NK-92 treated with Interleukin-12 subunit alpha and Interleukin-12 subunit beta, amount 100 ng/mL, for 24 hours (cell line): ENCODE measurements around the gene CXCL3.

Source experiments
- DNase-seq: peaks from one replicate; lab custom pipeline; 2025; lab: John Stamatoyannopoulos, UW

CXCL3 gene

GRCh38 chr4:74055096-74055495 is 16.6 kb upstream of the CXCL3 start:
- no peak for DNase-seq

GRCh38 chr4:74054483-74055047 is 16.1 kb upstream of the CXCL3 start:
- DNase-seq = no peak

- no peak for DNase-seq
Observed at GRCh38 chr4:74047152-74047551, 8.7 kb upstream of the CXCL3 start.

- DNase-seq = no peak
Observed at GRCh38 chr4:74045772-74046171, 7.3 kb upstream of the CXCL3 start.

- DNase-seq = no peak
Observed at GRCh38 chr4:74045247-74045646, 6.8 kb upstream of the CXCL3 start.

GRCh38 chr4:74044677-74045076 is 6.2 kb upstream of the CXCL3 start:
- no peak for DNase-seq

GRCh38 chr4:74042681-74043080 is 4.2 kb upstream of the CXCL3 start:
- no peak for DNase-seq

GRCh38 chr4:74041418-74041817 is 2.9 kb upstream of the CXCL3 start:
- no peak for DNase-seq

GRCh38 chr4:74039315-74039763 is 850 bp upstream of the CXCL3 start:
- no peak for DNase-seq

- no peak for DNase-seq
Observed at GRCh38 chr4:74038086-74038424, 434 bp downstream of the CXCL3 start.

- no peak for DNase-seq
Observed at GRCh38 chr4:74037076-74037955, 1.2 kb downstream of the CXCL3 start.

GRCh38 chr4:74033739-74034138 is 4.8 kb downstream of the CXCL3 start:
- DNase-seq = no peak

- DNase-seq = no peak
Observed at GRCh38 chr4:74032064-74032463, 6.4 kb downstream of the CXCL3 start.

GRCh38 chr4:74031576-74031975 is 6.9 kb downstream of the CXCL3 start:
- no peak for DNase-seq

- DNase-seq = no peak
Observed at GRCh38 chr4:74030285-74030684, 8.2 kb downstream of the CXCL3 start.

GRCh38 chr4:74028504-74028903 is 10.0 kb downstream of the CXCL3 start:
- DNase-seq = no peak

GRCh38 chr4:74023709-74024108 is 14.8 kb downstream of the CXCL3 start:
- DNase-seq = no peak

- no peak for DNase-seq
Observed at GRCh38 chr4:74021601-74022000, 16.9 kb downstream of the CXCL3 start.

- no peak for DNase-seq
Observed at GRCh38 chr4:74018771-74019170, 19.7 kb downstream of the CXCL3 start.

GRCh38 chr4:74018116-74018515 is 20.4 kb downstream of the CXCL3 start:
- DNase-seq = no peak

- DNase-seq = no peak
Observed at GRCh38 chr4:74016068-74016467, 22.4 kb downstream of the CXCL3 start.

GRCh38 chr4:74015126-74015780 is 23.2 kb downstream of the CXCL3 start:
- DNase-seq = no peak

GRCh38 chr4:74014332-74014731 is 24.2 kb downstream of the CXCL3 start:
- no peak for DNase-seq
